Measurements from ENCODE around the gene MAP2.

The MAP2 gene

GRCh38 chr2:209584915-209585314 lies 161.1 kb downstream of the MAP2 start:
- no peaks in the 10 kb centered on the region for H3K36me3 ChIP-seq (ENCODE audit: control insufficient read depth in 1 of 2, insufficient read depth in 2 of 2, low read depth in 1 of 2, low read length in 2 of 2)
- H3K4ac ChIP-seq (ENCODE audit: low read depth in 1 of 2, low read length in 2 of 2), result no peak overlapping the region
- no peak overlapping the region for H3K18ac ChIP-seq (ENCODE audit: low read depth in 1 of 2, low read length in 2 of 2)
- 59% methylated on average over 4 of the region's 5 CpGs for WGBS
- no peak overlapping the region for H2BK15ac ChIP-seq (ENCODE audit: low read depth, poor library complexity, severe bottlenecking)
- H3K9me3 ChIP-seq (ENCODE audit: control insufficient read depth, low read length), result no peaks in the 10 kb centered on the region
- H2BK5ac ChIP-seq (ENCODE audit: low read depth, low read length, poor library complexity, severe bottlenecking), result no peak overlapping the region
- H3K27me3 ChIP-seq (ENCODE audit: control insufficient read depth in 1 of 2, insufficient read depth in 1 of 2, low read length in 2 of 2), result no peaks in the 10 kb centered on the region
- H3K4me2 ChIP-seq (ENCODE audit: low read length, poor library complexity, severe bottlenecking), result no peak overlapping the region
- DNase-seq, result no peak
- H3K9ac ChIP-seq (ENCODE audit: low read length), result no peak overlapping the region
- no peak overlapping the region for H2AFZ ChIP-seq (ENCODE audit: low read depth, low read length)
- no peak overlapping the region for H2BK120ac ChIP-seq (ENCODE audit: low read depth, low read length)
- H3K4me1 ChIP-seq (ENCODE audit: control insufficient read depth, insufficient read depth, low read depth, low read length), result no peaks in the 10 kb centered on the region
- no peak overlapping the region for H3K4me3 ChIP-seq (ENCODE audit: insufficient read depth in 1 of 2, low read depth in 1 of 2, low read length in 2 of 2)
- no peak overlapping the region for H2BK12ac ChIP-seq (ENCODE audit: low read length in 2 of 2)
- H3K79me1 ChIP-seq (replicated peaks; ENCODE audit: low read length, poor library complexity, severe bottlenecking), result no peaks in the 10 kb centered on the region
- no peak overlapping the region for H4K8ac ChIP-seq (ENCODE audit: low read length)
- H3K23ac ChIP-seq (ENCODE audit: low read length in 2 of 2), result no peak overlapping the region
- H3K27ac ChIP-seq (ENCODE audit: low read length, poor library complexity, severe bottlenecking), result no peak overlapping the region
- H2AK5ac ChIP-seq (ENCODE audit: low read length, severe bottlenecking), result no peak overlapping the region
- H3K14ac ChIP-seq (ENCODE audit: low read length in 2 of 2), result no peak overlapping the region
- no peak overlapping the region for H4K91ac ChIP-seq (ENCODE audit: low read length)

DNA sequence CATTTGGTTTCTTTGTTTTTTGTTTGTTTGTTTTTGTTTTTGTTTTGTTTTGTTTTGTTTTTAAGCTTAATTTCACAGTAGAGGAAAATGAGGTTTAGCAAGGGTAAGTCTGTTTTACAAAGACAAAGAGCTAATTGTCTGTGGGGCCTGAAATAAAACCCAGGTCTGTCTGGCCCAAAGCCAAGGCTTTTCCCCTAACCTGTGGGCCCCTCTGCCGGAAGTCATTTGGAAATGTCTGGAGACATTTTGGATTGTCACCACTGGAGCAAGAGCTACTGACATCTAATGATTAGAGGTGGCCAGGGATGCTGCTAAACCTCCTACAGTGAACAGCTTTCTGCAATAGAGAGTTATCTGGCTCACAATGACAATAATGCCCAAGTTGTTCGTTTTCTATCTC lies 167.2 kb downstream of the MAP2 start:
- Histone ChIP-seq H3K4me1 (ENCODE audit: control insufficient read depth, insufficient read depth, low read depth, low read length) (no peaks in the 10 kb centered on the region), H4K91ac (ENCODE audit: low read length) (no peak overlapping the region), H2BK12ac (ENCODE audit: low read length in 2 of 2) (no peak overlapping the region), H3K18ac (ENCODE audit: low read depth in 1 of 2, low read length in 2 of 2) (no peak overlapping the region), H3K9me3 (ENCODE audit: control insufficient read depth, low read length) (no peaks in the 10 kb centered on the region), H3K23ac (ENCODE audit: low read length in 2 of 2) (no peak overlapping the region), H3K9ac (ENCODE audit: low read length) (no peak overlapping the region), H3K79me1 (replicated peaks; ENCODE audit: low read length, poor library complexity, severe bottlenecking) (no peaks in the 10 kb centered on the region), H2AFZ (ENCODE audit: low read depth, low read length) (no peak overlapping the region), H3K4me3 (ENCODE audit: insufficient read depth in 1 of 2, low read depth in 1 of 2, low read length in 2 of 2) (no peak overlapping the region), H3K4ac (ENCODE audit: low read depth in 1 of 2, low read length in 2 of 2) (no peak overlapping the region), H3K27ac (ENCODE audit: low read length, poor library complexity, severe bottlenecking) (no peak overlapping the region), H3K14ac (ENCODE audit: low read length in 2 of 2) (no peak overlapping the region), H4K8ac (ENCODE audit: low read length) (no peak overlapping the region), H3K36me3 (ENCODE audit: control insufficient read depth in 1 of 2, insufficient read depth in 2 of 2, low read depth in 1 of 2, low read length in 2 of 2) (no peaks in the 10 kb centered on the region), H2BK5ac (ENCODE audit: low read depth, low read length, poor library complexity, severe bottlenecking) (no peak overlapping the region), H3K27me3 (ENCODE audit: control insufficient read depth in 1 of 2, insufficient read depth in 1 of 2, low read length in 2 of 2) (no peaks in the 10 kb centered on the region), H3K4me2 (ENCODE audit: low read length, poor library complexity, severe bottlenecking) (no peak overlapping the region), H2AK5ac (ENCODE audit: low read length, severe bottlenecking) (no peak overlapping the region), H2BK15ac (ENCODE audit: low read depth, poor library complexity, severe bottlenecking) (no peak overlapping the region), H2BK120ac (ENCODE audit: low read depth, low read length) (no peak overlapping the region)
- DNase-seq, result no peak
- WGBS, result 58% methylated on average over 2 of the region's 2 CpGs

GRCh38 chr2:209592106-209592505 lies 168.3 kb downstream of the MAP2 start:
- no peaks in the 10 kb centered on the region for H3K36me3 ChIP-seq (ENCODE audit: control insufficient read depth in 1 of 2, insufficient read depth in 2 of 2, low read depth in 1 of 2, low read length in 2 of 2)
- H4K8ac ChIP-seq (ENCODE audit: low read length), result no peak overlapping the region
- no peaks in the 10 kb centered on the region for H3K4me1 ChIP-seq (ENCODE audit: control insufficient read depth, insufficient read depth, low read depth, low read length)
- no peak overlapping the region for H3K14ac ChIP-seq (ENCODE audit: low read length in 2 of 2)
- no peak overlapping the region for H2AFZ ChIP-seq (ENCODE audit: low read depth, low read length)
- no peak overlapping the region for H2BK5ac ChIP-seq (ENCODE audit: low read depth, low read length, poor library complexity, severe bottlenecking)
- H4K91ac ChIP-seq (ENCODE audit: low read length), result no peak overlapping the region
- no peaks in the 10 kb centered on the region for H3K9me3 ChIP-seq (ENCODE audit: control insufficient read depth, low read length)
- DNase-seq, result no peak
- H3K4me3 ChIP-seq (ENCODE audit: insufficient read depth in 1 of 2, low read depth in 1 of 2, low read length in 2 of 2), result no peak overlapping the region
- no peak overlapping the region for H3K23ac ChIP-seq (ENCODE audit: low read length in 2 of 2)
- no peak overlapping the region for H2BK120ac ChIP-seq (ENCODE audit: low read depth, low read length)
- H3K27ac ChIP-seq (ENCODE audit: low read length, poor library complexity, severe bottlenecking), result no peak overlapping the region
- H2BK15ac ChIP-seq (ENCODE audit: low read depth, poor library complexity, severe bottlenecking), result no peak overlapping the region
- H3K4me2 ChIP-seq (ENCODE audit: low read length, poor library complexity, severe bottlenecking), result no peak overlapping the region
- no peaks in the 10 kb centered on the region for H3K27me3 ChIP-seq (ENCODE audit: control insufficient read depth in 1 of 2, insufficient read depth in 1 of 2, low read length in 2 of 2)
- no peak overlapping the region for H3K9ac ChIP-seq (ENCODE audit: low read length)
- whole genome bisulfite sequencing, result no CpG with 5 or more reads among the region's 3 CpGs
- H2BK12ac ChIP-seq (ENCODE audit: low read length in 2 of 2), result no peak overlapping the region
- no peak overlapping the region for H3K18ac ChIP-seq (ENCODE audit: low read depth in 1 of 2, low read length in 2 of 2)
- H2AK5ac ChIP-seq (ENCODE audit: low read length, severe bottlenecking), result no peak overlapping the region
- H3K4ac ChIP-seq (ENCODE audit: low read depth in 1 of 2, low read length in 2 of 2), result no peak overlapping the region
- no peaks in the 10 kb centered on the region for H3K79me1 ChIP-seq (replicated peaks; ENCODE audit: low read length, poor library complexity, severe bottlenecking)

GRCh38 chr2:209593930-209594329 lies 170.1 kb downstream of the MAP2 start:
- Histone ChIP-seq H3K27me3 (ENCODE audit: control insufficient read depth in 1 of 2, insufficient read depth in 1 of 2, low read length in 2 of 2) (no peaks in the 10 kb centered on the region), H2BK12ac (ENCODE audit: low read length in 2 of 2) (no peak overlapping the region), H3K23ac (ENCODE audit: low read length in 2 of 2) (no peak overlapping the region), H3K4ac (ENCODE audit: low read depth in 1 of 2, low read length in 2 of 2) (no peak overlapping the region), H3K4me2 (ENCODE audit: low read length, poor library complexity, severe bottlenecking) (no peak overlapping the region), H3K79me1 (replicated peaks; ENCODE audit: low read length, poor library complexity, severe bottlenecking) (no peaks in the 10 kb centered on the region), H2AFZ (ENCODE audit: low read depth, low read length) (no peak overlapping the region), H4K91ac (ENCODE audit: low read length) (no peak overlapping the region), H2BK15ac (ENCODE audit: low read depth, poor library complexity, severe bottlenecking) (peak overlapping the region; percentile 23), H3K9ac (ENCODE audit: low read length) (no peak overlapping the region), H2BK5ac (ENCODE audit: low read depth, low read length, poor library complexity, severe bottlenecking) (no peak overlapping the region), H3K27ac (ENCODE audit: low read length, poor library complexity, severe bottlenecking) (no peak overlapping the region), H3K18ac (ENCODE audit: low read depth in 1 of 2, low read length in 2 of 2) (no peak overlapping the region), H3K36me3 (ENCODE audit: control insufficient read depth in 1 of 2, insufficient read depth in 2 of 2, low read depth in 1 of 2, low read length in 2 of 2) (no peaks in the 10 kb centered on the region), H3K4me1 (ENCODE audit: control insufficient read depth, insufficient read depth, low read depth, low read length) (no peaks in the 10 kb centered on the region), H2BK120ac (ENCODE audit: low read depth, low read length) (no peak overlapping the region), H2AK5ac (ENCODE audit: low read length, severe bottlenecking) (no peak overlapping the region), H3K4me3 (ENCODE audit: insufficient read depth in 1 of 2, low read depth in 1 of 2, low read length in 2 of 2) (no peak overlapping the region), H3K14ac (ENCODE audit: low read length in 2 of 2) (no peak overlapping the region), H4K8ac (ENCODE audit: low read length) (no peak overlapping the region), H3K9me3 (ENCODE audit: control insufficient read depth, low read length) (no peaks in the 10 kb centered on the region)
- WGBS, result 78% methylated on average over 6 of the region's 6 CpGs
- no peak for DNase-seq
